ENCODE data around the gene PIAS3.

PIAS3 gene

GRCh38 chr1:145846201-145846612 lies 12.7 kb downstream of the PIAS3 start:
- DNase-seq (ENCODE audit: low read depth in 1 of 2, low spot score in 1 of 2) = peak in 1 of 2 experiments; percentile 39
- H3K27ac ChIP-seq (replicated peaks) = no peak overlapping the region
- H3K4me3 ChIP-seq (replicated peaks; ENCODE audit: insufficient read depth, low read length) = peak overlapping the region; percentile 63
- no peaks in the 10 kb centered on the region for H3K27me3 ChIP-seq (ENCODE audit: insufficient read depth, poor library complexity, severe bottlenecking)
- TF ChIP-seq SPI1 (IDR thresholded peaks at IDR 0.05; ENCODE audit: borderline replicate concordance, low read depth) = no peak
- TF ChIP-seq, protein P1, sequence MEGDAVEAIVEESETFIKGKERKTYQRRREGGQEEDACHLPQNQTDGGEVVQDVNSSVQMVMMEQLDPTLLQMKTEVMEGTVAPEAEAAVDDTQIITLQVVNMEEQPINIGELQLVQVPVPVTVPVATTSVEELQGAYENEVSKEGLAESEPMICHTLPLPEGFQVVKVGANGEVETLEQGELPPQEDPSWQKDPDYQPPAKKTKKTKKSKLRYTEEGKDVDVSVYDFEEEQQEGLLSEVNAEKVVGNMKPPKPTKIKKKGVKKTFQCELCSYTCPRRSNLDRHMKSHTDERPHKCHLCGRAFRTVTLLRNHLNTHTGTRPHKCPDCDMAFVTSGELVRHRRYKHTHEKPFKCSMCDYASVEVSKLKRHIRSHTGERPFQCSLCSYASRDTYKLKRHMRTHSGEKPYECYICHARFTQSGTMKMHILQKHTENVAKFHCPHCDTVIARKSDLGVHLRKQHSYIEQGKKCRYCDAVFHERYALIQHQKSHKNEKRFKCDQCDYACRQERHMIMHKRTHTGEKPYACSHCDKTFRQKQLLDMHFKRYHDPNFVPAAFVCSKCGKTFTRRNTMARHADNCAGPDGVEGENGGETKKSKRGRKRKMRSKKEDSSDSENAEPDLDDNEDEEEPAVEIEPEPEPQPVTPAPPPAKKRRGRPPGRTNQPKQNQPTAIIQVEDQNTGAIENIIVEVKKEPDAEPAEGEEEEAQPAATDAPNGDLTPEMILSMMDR (IDR thresholded peaks at IDR 0.05; ENCODE audit: insufficient read depth, low read length) = peak; percentile 84
- no peak for TF ChIP-seq POLR2AphosphoS5 (IDR thresholded peaks at IDR 0.05; ENCODE audit: low read depth)
- TF ChIP-seq, protein P2, sequence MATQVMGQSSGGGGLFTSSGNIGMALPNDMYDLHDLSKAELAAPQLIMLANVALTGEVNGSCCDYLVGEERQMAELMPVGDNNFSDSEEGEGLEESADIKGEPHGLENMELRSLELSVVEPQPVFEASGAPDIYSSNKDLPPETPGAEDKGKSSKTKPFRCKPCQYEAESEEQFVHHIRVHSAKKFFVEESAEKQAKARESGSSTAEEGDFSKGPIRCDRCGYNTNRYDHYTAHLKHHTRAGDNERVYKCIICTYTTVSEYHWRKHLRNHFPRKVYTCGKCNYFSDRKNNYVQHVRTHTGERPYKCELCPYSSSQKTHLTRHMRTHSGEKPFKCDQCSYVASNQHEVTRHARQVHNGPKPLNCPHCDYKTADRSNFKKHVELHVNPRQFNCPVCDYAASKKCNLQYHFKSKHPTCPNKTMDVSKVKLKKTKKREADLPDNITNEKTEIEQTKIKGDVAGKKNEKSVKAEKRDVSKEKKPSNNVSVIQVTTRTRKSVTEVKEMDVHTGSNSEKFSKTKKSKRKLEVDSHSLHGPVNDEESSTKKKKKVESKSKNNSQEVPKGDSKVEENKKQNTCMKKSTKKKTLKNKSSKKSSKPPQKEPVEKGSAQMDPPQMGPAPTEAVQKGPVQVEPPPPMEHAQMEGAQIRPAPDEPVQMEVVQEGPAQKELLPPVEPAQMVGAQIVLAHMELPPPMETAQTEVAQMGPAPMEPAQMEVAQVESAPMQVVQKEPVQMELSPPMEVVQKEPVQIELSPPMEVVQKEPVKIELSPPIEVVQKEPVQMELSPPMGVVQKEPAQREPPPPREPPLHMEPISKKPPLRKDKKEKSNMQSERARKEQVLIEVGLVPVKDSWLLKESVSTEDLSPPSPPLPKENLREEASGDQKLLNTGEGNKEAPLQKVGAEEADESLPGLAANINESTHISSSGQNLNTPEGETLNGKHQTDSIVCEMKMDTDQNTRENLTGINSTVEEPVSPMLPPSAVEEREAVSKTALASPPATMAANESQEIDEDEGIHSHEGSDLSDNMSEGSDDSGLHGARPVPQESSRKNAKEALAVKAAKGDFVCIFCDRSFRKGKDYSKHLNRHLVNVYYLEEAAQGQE (IDR thresholded peaks at IDR 0.05; ENCODE audit: insufficient replicate concordance, low read depth) = no peak
- TF ChIP-seq GABPA (IDR thresholded peaks at IDR 0.05; ENCODE audit: low read depth) = no peak

DNA sequence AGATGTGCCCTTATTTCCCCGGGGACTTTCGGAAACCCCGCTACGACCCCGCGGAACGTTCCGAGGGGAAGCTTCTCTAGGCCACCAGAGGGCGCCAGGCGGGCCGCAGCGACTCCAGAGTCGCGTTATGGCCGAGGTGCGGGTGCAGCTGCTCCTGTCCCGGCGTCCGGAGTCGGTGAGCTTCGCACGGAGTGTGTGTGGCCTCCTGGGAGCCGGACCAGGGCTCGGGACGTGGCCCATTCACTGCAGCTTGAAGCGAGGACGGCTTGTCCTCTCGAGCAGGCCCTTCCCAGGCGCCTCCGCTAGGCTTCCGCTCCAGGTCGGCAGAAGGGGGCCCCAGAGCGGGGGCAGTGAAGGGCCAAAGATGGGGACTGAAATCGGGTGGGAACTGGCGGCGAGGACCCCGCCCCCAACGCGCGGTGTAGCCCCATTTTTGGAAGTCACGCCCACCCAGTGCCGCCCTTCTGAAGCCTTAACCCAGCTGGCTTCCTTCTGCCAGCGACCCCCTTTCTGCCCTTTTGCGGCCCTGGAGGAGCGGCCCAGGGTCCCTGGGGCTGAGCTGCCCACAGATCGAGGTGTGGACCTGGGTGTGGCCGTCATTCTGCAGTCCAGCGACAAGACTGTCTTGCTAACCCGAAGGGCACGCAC lies 13.2 kb downstream of the PIAS3 start, which contains the start of gene NUDT17:
Gene NUDT17 (plus strand): TSS at position 117 of the 648 bp plus-strand sequence. CDS start 11 bp downstream, at position 128.
- H3K27ac ChIP-seq (replicated peaks) = peak within 1 kb of the TSS; percentile 62
- H3K4me3 ChIP-seq (replicated peaks; ENCODE audit: insufficient read depth, low read length) = peak within 1 kb of the TSS; percentile 63
- peak; percentile 54 to 75 for DNase-seq (ENCODE audit: low read depth in 1 of 2, low spot score in 1 of 2)
- H3K27me3 ChIP-seq (ENCODE audit: insufficient read depth, poor library complexity, severe bottlenecking) = no peaks in the 10 kb centered on the region
- TF ChIP-seq, protein P2 (IDR thresholded peaks at IDR 0.05; ENCODE audit: insufficient replicate concordance, low read depth) = peak; percentile 39
- TF ChIP-seq GABPA (IDR thresholded peaks at IDR 0.05; ENCODE audit: low read depth) (no peak), POLR2AphosphoS5 (IDR thresholded peaks at IDR 0.05; ENCODE audit: low read depth) (peak; percentile 42; the same call in 1 of the 2 replicates), SPI1 (IDR thresholded peaks at IDR 0.05; ENCODE audit: borderline replicate concordance, low read depth) (no peak)
- TF ChIP-seq, protein P1 (IDR thresholded peaks at IDR 0.05; ENCODE audit: insufficient read depth, low read length) = peak; percentile 73

GRCh38 chr1:145845144-145845513 lies 13.8 kb downstream of the PIAS3 start:
- TF ChIP-seq, protein P1 (IDR thresholded peaks at IDR 0.05; ENCODE audit: insufficient read depth, low read length) = no peak
- peak; percentile 24 for TF ChIP-seq POLR2AphosphoS5 (IDR thresholded peaks at IDR 0.05; ENCODE audit: low read depth)
- peak; percentile 87 for TF ChIP-seq SPI1 (IDR thresholded peaks at IDR 0.05; ENCODE audit: borderline replicate concordance, low read depth)
- TF ChIP-seq, protein P2 (IDR thresholded peaks at IDR 0.05; ENCODE audit: insufficient replicate concordance, low read depth) = no peak
- TF ChIP-seq GABPA (IDR thresholded peaks at IDR 0.05; ENCODE audit: low read depth) = no peak
- Histone ChIP-seq H3K27ac (replicated peaks) (peak overlapping the region; percentile 62), H3K4me3 (replicated peaks; ENCODE audit: insufficient read depth, low read length) (peak overlapping the region; percentile 63), H3K27me3 (ENCODE audit: insufficient read depth, poor library complexity, severe bottlenecking) (no peaks in the 10 kb centered on the region)
- peak in 1 of 2 experiments; percentile 46 for DNase-seq (ENCODE audit: low read depth in 1 of 2, low spot score in 1 of 2)

All from HL-60 (cell line).